ENCODE measurements around the gene FZD1. TPM values are rescaled to one million over a fixed set of nuclear protein-coding genes. Genes with fewer than 3 reads are reported as not detected.

The FZD1 gene
- total RNA-seq, 2 donors from 2014 or later, result 16.9 to 27.0 TPM

GRCh38 chr7:91280185-91280584, 16.0 kb downstream of the FZD1 start:
- no peak overlapping the region for H3K27ac ChIP-seq
- no peaks in the 10 kb centered on the region for H3K36me3 ChIP-seq
- H3K9me3 ChIP-seq, result no peaks in the 10 kb centered on the region
- no peaks in the 10 kb centered on the region for H3K27me3 ChIP-seq
- no peak for TF ChIP-seq CTCF (IDR thresholded peaks at IDR 0.05)
- H3K4me3 ChIP-seq, result no peak overlapping the region
- H3K4me1 ChIP-seq, result no peaks in the 10 kb centered on the region
- no peak for DNase-seq (ENCODE audit: low spot score)

DNA sequence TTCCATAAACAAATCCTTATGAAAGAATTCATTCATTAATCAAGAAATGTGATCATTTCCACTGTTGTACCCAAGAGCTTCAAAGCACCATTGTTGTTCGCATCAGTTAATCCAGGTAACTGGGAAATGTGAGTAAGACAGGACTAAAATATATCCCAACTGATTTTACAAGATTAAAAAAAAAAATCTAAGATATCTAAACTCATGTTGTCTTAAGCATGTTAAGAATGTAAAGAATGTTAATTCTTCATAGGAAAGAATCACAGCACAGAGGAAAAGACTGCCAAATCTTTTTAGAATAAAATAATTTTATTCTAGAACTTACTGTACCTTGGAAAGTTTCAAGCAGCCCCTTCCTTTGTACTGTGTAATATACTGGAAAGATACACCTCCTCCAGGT, 16.4 kb downstream of the FZD1 start:
- no peak for TF ChIP-seq CTCF (IDR thresholded peaks at IDR 0.05)
- no peaks in the 10 kb centered on the region for H3K36me3 ChIP-seq
- H3K4me1 ChIP-seq, result no peaks in the 10 kb centered on the region
- no peak for DNase-seq (ENCODE audit: low spot score)
- no peaks in the 10 kb centered on the region for H3K9me3 ChIP-seq
- no peak overlapping the region for H3K4me3 ChIP-seq
- no peaks in the 10 kb centered on the region for H3K27me3 ChIP-seq
- H3K27ac ChIP-seq, result no peak overlapping the region

GRCh38 chr7:91285696-91286355, 21.6 kb downstream of the FZD1 start:
- Histone ChIP-seq H3K4me1 (peaks cover 0 to 7% of the 10 kb centered on the region in 2 donors), H3K27me3 (no peaks in the 10 kb centered on the region), H3K4me3 (no peak overlapping the region), H3K9me3 (no peaks in the 10 kb centered on the region), H3K27ac (no peak overlapping the region), H3K36me3 (no peaks in the 10 kb centered on the region)
- TF ChIP-seq CTCF (IDR thresholded peaks at IDR 0.05), result no peak
- no peak for DNase-seq (ENCODE audit: low spot score)

- Histone ChIP-seq H3K27ac (no peak overlapping the region), H3K27me3 (no peaks in the 10 kb centered on the region)
- no peak for DNase-seq (ENCODE audit: low spot score)
These were observed 22.2 kb downstream of the FZD1 start for GRCh38 chr7:91286432-91286831.

GRCh38 chr7:91287371-91288084, 23.3 kb downstream of the FZD1 start:
- TF ChIP-seq CTCF (IDR thresholded peaks at IDR 0.05), result no peak
- Histone ChIP-seq H3K27me3 (no peaks in the 10 kb centered on the region), H3K9me3 (no peaks in the 10 kb centered on the region), H3K4me3 (no peak overlapping the region), H3K27ac (no peak overlapping the region), H3K4me1 (peaks cover 0 to 7% of the 10 kb centered on the region in 2 donors), H3K36me3 (no peaks in the 10 kb centered on the region)
- DNase-seq (ENCODE audit: low spot score), result no peak

More at GRCh38 chr7:91286432-91286831, 22.2 kb downstream of the FZD1 start:
- H3K4me1 ChIP-seq, result peaks cover 0 to 7% of the 10 kb centered on the region in 2 donors
- no peak for TF ChIP-seq CTCF (IDR thresholded peaks at IDR 0.05)
- H3K9me3 ChIP-seq, result no peaks in the 10 kb centered on the region
- H3K36me3 ChIP-seq, result no peaks in the 10 kb centered on the region
- H3K4me3 ChIP-seq, result no peak overlapping the region
